Left lung (tissue), 10 donors: Measurements from ENCODE around the gene MPO. TPM values are rescaled to one million over a fixed set of nuclear protein-coding genes. Genes with fewer than 3 reads are reported as not detected.

ENCODE experiments used
- ATAC-seq: fragments of 200-7000 bp; cut with Tn5 transposase; one replicate; pipeline ENCODE4 v1.9.1; 2020; ENCODE audit warnings: moderate library complexity
- DNase-seq, 4 donors: peaks; one replicate each; pipeline ENCODE4 v3.0.0-alpha.2; 2013 to 2020
- H3K27ac ChIP-seq, 2 donors: fragments of 200-600 bp; sonication (generic) in 1 of 2; one replicate each; pipeline versions ENCODE4 v1.5.0 to v1.8.0; 2020 to 2021
- H3K27me3 ChIP-seq, 2 donors: fragments of 200-600 bp; sonication (generic) in 1 of 2; one replicate each; pipeline versions ENCODE4 v1.5.0 to v1.8.0; 2020 to 2021
- H3K36me3 ChIP-seq, 2 donors: fragments of 200-600 bp; sonication (generic) in 1 of 2; one replicate each; pipeline versions ENCODE4 v1.5.0 to v1.8.0; 2020 to 2021
- H3K4me1 ChIP-seq, 2 donors: fragments of 200-600 bp; one replicate each; pipeline ENCODE4 v1.8.0; 2021
- H3K4me3 ChIP-seq, 2 donors: fragments of 200-600 bp; sonication (generic) in 1 of 2; one replicate each; pipeline versions ENCODE4 v1.5.0 to v1.8.0; 2020 to 2021; ENCODE audit warnings: mild to moderate bottlenecking in 1 of 2
- H3K9me3 ChIP-seq, 2 donors: fragments of 200-600 bp; sonication (generic) in 1 of 2; one replicate each; pipeline versions ENCODE4 v1.5.0 to v1.8.0; 2020 to 2021
- intact Hi-C, 2 donors: fragments of 100-400 bp; cut with DNase I; formaldehyde crosslinking; loops; one replicate each; pipeline versions ENCODE4 v1.11.2 to v1.14.2; 2022
- polyA plus RNA-seq, 6 donors: library from polyadenylated mRNA; unstranded; fragments of 120-200 nt; gene quantifications; one replicate each; pipeline ENCODE4 v1.2.1, GENCODE V29; 2013; ENCODE audit not compliant: insufficient read length in 6 of 6
- total RNA-seq, 2 donors: library from RNA; stranded (reverse); fragmentation: NEBNext Ultra II Directional; extraction: Animal tissue kit (Norgen Biotek cat#: 25700); gene quantifications; one replicate each; pipeline ENCODE4 v1.2.1, GENCODE V29; 2021
- TF ChIP-seq, protein P1 (sequence below), 2 donors: fragments of 200-600 bp; sonication (generic) in 1 of 2; IDR thresholded peaks; one replicate each; pipeline versions ENCODE4 v1.5.0 to v1.8.0; 2021; ENCODE audit warnings: antibody characterized with exemption in 2 of 2
- donor health status: DM: no; HTN: yes; CAD: no.
- donor health status: DM: no; HTN: no; CAD: no.

The MPO gene
- total and polyA plus RNA-seq, 8 donors, result 1.0 to 15.3 (median 11.2) TPM

DNA sequence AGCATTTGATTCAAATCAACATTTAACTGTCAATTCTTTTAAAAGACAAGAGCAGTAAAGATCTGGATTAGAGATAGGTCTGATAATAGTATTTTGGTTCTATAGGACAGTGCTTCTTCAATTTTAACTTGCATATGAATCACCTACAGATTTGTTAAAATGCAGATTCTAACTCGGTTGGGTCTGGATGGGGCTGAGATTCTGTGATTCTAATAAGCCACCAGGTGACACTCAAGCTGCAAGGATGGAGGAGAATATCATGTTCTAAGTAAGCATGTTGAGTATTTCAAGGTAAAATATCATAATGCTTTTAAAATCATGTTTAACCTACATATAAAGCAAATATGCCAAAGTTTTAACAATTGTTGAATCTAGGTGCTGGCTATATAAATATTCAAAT is 32.1 kb upstream of the MPO start:
- Histone ChIP-seq H3K27me3 (no peaks in the 10 kb centered on the region), H3K36me3 (no peaks in the 10 kb centered on the region), H3K27ac (no peak overlapping the region), H3K4me1 (peaks cover 0 to 5% of the 10 kb centered on the region in 2 donors), H3K4me3 (no peak overlapping the region), H3K9me3 (no peaks in the 10 kb centered on the region)
- DNase-seq (no peak), ATAC-seq (no peak)
- TF ChIP-seq, protein P1, sequence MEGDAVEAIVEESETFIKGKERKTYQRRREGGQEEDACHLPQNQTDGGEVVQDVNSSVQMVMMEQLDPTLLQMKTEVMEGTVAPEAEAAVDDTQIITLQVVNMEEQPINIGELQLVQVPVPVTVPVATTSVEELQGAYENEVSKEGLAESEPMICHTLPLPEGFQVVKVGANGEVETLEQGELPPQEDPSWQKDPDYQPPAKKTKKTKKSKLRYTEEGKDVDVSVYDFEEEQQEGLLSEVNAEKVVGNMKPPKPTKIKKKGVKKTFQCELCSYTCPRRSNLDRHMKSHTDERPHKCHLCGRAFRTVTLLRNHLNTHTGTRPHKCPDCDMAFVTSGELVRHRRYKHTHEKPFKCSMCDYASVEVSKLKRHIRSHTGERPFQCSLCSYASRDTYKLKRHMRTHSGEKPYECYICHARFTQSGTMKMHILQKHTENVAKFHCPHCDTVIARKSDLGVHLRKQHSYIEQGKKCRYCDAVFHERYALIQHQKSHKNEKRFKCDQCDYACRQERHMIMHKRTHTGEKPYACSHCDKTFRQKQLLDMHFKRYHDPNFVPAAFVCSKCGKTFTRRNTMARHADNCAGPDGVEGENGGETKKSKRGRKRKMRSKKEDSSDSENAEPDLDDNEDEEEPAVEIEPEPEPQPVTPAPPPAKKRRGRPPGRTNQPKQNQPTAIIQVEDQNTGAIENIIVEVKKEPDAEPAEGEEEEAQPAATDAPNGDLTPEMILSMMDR (IDR thresholded peaks at IDR 0.05), result no peak
- intact Hi-C loops, result loop anchor here in 1 of 2 donors (10.0 kb wide), 1 partner anchor 132 kb away; no protein-coding TSS in a partner anchor

GRCh38 chr17:58312021-58312630 is 31.4 kb upstream of the MPO start:
- TF ChIP-seq, protein P1 (IDR thresholded peaks at IDR 0.05), result no peak
- ATAC-seq (no peak), DNase-seq (no peak)
- H3K9me3 ChIP-seq, result no peaks in the 10 kb centered on the region
- H3K27me3 ChIP-seq, result no peaks in the 10 kb centered on the region
- no peak overlapping the region for H3K4me3 ChIP-seq
- intact Hi-C loops, result loop anchor here in 1 of 2 donors (10.0 kb wide), 1 partner anchor 133 kb away; no protein-coding TSS in a partner anchor
- H3K36me3 ChIP-seq, result no peaks in the 10 kb centered on the region
- peaks cover 0 to 1% of the 10 kb centered on the region in 2 donors for H3K4me1 ChIP-seq
- no peak overlapping the region for H3K27ac ChIP-seq

DNA sequence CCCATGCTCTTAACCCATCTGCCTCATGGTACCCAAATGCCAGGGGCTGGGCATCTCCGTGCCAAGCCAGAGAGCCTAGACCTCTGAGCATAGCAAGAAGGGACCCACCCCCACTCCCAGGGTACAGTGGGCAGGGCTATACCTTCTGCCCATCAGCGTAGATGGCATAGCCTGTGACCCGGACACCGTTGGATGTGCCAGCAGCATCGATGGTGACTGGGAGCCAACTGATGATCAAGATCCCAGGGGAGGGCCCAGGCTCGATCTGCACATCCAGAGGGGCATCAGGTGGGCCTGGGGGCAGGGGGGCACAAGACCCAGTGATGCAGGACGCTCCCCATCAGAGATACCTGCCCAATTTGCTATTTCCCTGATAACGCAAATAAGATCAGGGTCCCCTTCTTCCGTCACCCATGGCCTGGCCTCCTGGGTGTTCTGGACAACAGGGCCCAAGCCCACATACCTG is 30.7 kb upstream of the MPO start:
- H3K9me3 ChIP-seq, result no peaks in the 10 kb centered on the region
- intact Hi-C loops, result loop anchor here in 1 of 2 donors (10.0 kb wide), 1 partner anchor 133 kb away; no protein-coding TSS in a partner anchor
- no peaks in the 10 kb centered on the region for H3K4me1 ChIP-seq
- no peak overlapping the region for H3K4me3 ChIP-seq
- ATAC-seq (no peak), DNase-seq (no peak)
- TF ChIP-seq, protein P1 (IDR thresholded peaks at IDR 0.05), result no peak
- H3K27me3 ChIP-seq, result no peaks in the 10 kb centered on the region
- H3K27ac ChIP-seq, result no peak overlapping the region
- no peaks in the 10 kb centered on the region for H3K36me3 ChIP-seq

DNA sequence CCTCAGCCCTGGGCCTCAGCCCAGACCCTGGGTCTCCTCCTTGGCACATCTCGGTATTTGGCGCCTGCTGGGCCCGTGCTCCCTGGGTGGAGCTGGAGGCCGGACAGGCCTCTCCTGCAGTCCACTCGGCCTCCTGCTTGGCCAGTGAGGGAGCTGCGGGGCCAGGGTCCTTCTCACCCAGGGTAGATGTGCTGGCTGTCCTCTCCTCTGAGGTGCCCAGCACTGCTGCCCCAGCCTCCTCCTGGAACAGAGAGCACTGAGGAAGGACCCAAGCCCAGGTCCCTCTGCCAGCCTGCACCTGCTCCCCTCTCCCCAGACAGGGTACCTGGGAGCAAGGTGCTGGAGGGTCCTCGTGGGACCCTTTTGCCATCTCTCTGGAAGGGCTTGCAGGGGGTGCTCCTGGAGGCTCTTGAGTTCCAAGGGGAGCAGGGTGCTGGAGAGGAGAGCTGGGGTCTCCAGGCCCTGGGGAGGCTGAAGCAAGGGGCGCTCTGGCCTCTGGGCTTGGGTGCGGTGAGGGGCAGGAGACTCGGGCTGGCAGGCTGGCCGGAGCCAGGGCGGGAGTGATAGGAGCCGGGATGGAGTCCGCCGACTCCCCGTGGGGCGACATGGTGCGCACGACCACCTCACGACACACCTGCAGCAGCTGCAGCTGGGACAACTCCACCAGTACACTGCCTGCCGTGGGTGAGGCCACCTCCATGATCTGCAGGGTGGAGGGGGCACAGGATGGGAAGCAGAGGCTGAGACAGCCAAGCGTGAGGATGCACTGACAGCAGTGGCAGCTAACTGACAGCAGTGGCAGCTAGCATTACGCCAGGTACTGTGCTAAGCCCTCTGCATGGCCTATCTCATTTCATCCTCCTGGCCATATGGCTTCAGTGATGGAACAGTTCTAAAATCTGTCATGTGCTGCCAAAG is 30.0 kb upstream of the MPO start:
- H3K4me3 ChIP-seq, result no peak overlapping the region
- intact Hi-C loops, result loop anchor here in 1 of 2 donors (10.0 kb wide), 1 partner anchor 134 kb away; no protein-coding TSS in a partner anchor
- H3K27me3 ChIP-seq, result peaks cover 0 to 2% of the 10 kb centered on the region in 2 donors
- no peak overlapping the region for H3K27ac ChIP-seq
- H3K9me3 ChIP-seq, result no peaks in the 10 kb centered on the region
- ATAC-seq, result no peak
- no peak for DNase-seq
- H3K4me1 ChIP-seq, result no peaks in the 10 kb centered on the region
- TF ChIP-seq, protein P1 (IDR thresholded peaks at IDR 0.05), result no peak
- no peaks in the 10 kb centered on the region for H3K36me3 ChIP-seq

- intact Hi-C loops, result loop anchor here in 1 of 2 donors (10.0 kb wide), 1 partner anchor 135 kb away; no protein-coding TSS in a partner anchor
- no peaks in the 10 kb centered on the region for H3K4me1 ChIP-seq
- peaks cover 0 to 4% of the 10 kb centered on the region in 2 donors for H3K27me3 ChIP-seq
- ATAC-seq, result no peak
- no peaks in the 10 kb centered on the region for H3K36me3 ChIP-seq
- no peaks in the 10 kb centered on the region for H3K9me3 ChIP-seq
- H3K27ac ChIP-seq, result no peak overlapping the region
- H3K4me3 ChIP-seq, result no peak overlapping the region
- no peak for DNase-seq
- TF ChIP-seq, protein P1 (IDR thresholded peaks at IDR 0.05), result no peak
Measured at GRCh38 chr17:58309918-58310259, 29.2 kb upstream of the MPO start.
